Uterus (tissue), 2 donors: ENCODE data around the gene JTB.

Experiments
- POLR2A ChIP-seq, 2 donors: fragments of 450-650 bp; IDR thresholded peaks; one replicate each; pipeline ENCODE4 v1.6.1; 2016; ENCODE audit warnings: antibody characterized with exemption in 2 of 2, mild to moderate bottlenecking in 1 of 2, moderate library complexity in 1 of 2
- TF ChIP-seq, protein P1 (sequence below), 4 experiments: fragments of 200-600 bp in 2 of 4; fragments of 450-650 bp in 2 of 4; sonication (generic) in 2 of 4; IDR thresholded peaks; one replicate each; pipeline ENCODE4 v1.5.1; 2016 to 2019; ENCODE audit warnings: antibody characterized with exemption in 4 of 4, mild to moderate bottlenecking in 2 of 4, moderate library complexity in 1 of 4

DNA sequence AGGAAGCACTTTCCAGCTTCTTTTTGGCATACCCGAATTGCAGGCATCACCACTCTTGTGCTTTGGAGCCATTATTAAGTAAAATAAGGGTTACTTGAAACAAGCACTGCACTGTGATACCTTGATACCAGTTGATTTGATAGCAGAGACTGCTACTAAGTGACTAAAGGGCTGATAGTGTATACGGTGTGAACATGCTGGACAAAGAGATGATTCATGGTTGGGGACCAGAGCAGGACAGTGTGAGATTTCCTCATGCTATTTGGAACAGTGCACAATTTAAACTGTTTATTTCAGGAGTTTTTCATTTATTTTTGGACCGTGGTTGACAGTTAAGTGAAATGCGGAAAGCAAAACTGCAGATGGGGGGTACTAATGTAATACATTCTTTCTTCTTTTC, 22.9 kb upstream of the JTB start:
- TF ChIP-seq, protein P1, sequence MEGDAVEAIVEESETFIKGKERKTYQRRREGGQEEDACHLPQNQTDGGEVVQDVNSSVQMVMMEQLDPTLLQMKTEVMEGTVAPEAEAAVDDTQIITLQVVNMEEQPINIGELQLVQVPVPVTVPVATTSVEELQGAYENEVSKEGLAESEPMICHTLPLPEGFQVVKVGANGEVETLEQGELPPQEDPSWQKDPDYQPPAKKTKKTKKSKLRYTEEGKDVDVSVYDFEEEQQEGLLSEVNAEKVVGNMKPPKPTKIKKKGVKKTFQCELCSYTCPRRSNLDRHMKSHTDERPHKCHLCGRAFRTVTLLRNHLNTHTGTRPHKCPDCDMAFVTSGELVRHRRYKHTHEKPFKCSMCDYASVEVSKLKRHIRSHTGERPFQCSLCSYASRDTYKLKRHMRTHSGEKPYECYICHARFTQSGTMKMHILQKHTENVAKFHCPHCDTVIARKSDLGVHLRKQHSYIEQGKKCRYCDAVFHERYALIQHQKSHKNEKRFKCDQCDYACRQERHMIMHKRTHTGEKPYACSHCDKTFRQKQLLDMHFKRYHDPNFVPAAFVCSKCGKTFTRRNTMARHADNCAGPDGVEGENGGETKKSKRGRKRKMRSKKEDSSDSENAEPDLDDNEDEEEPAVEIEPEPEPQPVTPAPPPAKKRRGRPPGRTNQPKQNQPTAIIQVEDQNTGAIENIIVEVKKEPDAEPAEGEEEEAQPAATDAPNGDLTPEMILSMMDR (IDR thresholded peaks at IDR 0.05): no peak
- TF ChIP-seq POLR2A (IDR thresholded peaks at IDR 0.05): no peak
